HG02970 (cell line): ENCODE measurements around the gene CCNK.

Source experiments
- ATAC-seq: cut with Tn5 transposase; IDR thresholded peaks from one replicate; pipeline ENCODE4 v1.9.1; 2021; ENCODE audit warnings: mild to moderate bottlenecking, moderate library complexity, moderate number of reproducible peaks; ENCODE audit not compliant: unreplicated experiment, low FRiP score

CCNK gene

DNA sequence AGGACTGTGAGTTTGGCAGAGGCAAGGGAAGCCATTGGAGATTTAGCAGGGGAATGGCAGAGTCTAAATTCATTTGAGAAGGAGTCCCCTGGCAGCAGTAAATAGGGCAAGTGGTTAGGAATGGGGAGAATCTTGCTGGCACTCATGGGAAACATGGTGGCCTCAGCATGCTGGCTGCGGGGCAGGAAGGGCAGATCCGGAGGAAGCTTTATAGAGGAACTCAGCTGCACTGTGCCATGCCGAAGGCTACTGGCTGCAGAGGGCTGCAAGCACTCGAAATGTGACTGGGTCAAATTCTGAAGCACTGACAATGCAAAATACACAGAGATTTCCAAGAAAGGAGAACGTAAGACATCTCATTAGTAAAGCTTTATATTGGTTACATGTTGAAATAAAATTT lies 23.9 kb downstream of the CCNK start:
- ATAC-seq: no peak

- ATAC-seq: no peak
These were observed 25.1 kb downstream of the CCNK start for GRCh38 chr14:99506276-99506675.

DNA sequence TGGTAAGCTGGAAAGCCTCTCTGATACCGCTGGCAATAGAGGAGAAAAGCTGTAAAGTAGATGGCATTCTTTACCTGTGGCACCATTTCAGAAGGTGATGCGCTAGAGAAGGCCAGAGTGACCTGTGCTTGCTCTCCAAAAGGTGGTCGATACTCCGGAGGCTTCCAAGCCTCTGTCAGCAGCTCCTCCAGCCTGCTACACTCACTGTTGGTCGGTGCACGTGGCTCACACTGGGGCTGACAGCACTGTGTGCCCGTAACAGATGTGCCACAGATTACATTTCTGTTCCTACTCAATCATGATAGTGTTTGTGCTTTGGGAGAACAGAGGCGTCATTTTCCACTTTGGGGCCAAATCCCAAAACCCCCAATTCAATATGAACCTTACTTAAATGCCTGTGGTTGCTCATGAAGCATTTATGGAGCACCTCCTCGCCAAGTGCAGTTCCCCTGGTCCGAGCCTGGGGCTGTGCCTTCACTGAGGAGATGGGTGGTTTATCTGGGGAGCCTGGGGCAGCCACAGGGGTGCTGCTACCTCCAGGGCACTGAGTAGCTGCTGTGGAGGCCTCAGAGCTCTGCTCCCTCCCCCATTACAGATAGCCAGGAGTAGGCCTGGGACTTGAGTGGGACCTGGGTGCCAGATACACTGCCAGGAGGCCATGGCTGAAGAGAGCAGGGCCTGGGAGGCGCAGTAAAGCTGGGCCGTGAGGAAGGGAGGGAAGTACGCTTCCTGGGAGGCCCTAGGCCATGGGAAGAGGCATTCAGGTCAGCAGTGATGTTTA lies 26.8 kb downstream of the CCNK start:
- no peak for ATAC-seq

DNA sequence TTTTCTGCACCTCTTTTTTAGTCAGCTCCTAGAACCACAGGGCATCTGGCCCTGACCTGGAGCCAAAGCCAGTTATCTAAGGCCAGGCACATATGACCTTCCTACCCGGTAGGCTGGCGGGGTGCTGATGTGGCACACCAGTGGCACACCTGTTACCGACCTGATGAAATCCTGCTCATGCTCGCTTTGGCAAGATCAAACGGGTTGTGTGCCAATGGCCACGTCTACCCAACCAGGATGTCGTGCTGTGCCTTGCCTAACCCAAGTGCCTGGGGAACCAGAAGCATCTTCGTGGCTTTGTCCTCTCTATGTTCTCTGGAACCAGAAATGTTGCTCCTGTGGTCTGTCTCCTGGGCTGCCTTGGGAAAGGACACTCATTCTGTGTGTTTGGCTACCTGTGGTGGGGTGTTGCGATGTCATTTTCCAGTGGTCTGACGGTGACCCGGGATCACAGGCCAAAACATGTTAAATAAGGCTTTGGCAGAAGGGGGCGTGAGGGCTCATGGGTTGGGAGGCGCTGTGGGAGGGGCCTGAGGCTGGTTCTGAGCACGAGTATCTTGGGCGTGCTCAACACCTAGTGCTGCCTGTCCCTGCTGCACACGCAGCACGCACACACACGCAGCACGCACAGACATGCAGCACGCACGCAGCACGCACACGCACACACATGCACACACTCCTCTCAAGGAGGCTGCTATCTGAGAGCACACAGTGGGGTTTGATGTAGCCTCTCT lies 27.9 kb downstream of the CCNK start:
- no peak for ATAC-seq

DNA sequence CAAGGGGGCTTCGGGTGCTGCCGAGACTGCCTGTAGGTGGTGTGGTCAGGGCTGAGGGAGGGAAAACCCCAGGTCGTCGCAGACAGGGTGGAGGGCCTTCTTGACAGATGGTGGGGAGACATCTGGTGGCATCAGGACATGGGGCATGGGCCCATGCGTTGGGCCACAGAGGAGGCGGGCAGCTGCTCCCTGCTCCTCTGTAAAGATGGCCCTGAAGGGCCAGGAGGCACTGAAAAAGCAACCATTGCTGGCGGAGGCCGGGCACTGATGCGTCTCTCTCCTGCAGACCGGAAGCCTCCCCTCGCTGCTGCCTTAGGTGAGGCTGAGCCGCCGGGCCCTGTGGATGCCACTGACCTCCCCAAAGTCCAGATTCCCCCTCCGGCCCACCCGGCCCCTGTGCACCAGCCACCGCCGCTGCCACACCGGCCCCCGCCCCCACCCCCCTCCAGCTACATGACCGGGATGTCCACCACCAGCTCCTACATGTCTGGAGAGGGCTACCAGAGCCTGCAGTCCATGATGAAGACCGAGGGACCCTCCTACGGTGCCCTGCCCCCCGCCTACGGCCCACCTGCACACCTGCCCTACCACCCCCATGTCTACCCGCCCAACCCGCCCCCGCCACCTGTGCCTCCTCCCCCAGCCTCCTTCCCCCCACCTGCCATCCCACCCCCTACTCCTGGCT lies 28.8 kb downstream of the CCNK start:
- ATAC-seq: no peak

DNA sequence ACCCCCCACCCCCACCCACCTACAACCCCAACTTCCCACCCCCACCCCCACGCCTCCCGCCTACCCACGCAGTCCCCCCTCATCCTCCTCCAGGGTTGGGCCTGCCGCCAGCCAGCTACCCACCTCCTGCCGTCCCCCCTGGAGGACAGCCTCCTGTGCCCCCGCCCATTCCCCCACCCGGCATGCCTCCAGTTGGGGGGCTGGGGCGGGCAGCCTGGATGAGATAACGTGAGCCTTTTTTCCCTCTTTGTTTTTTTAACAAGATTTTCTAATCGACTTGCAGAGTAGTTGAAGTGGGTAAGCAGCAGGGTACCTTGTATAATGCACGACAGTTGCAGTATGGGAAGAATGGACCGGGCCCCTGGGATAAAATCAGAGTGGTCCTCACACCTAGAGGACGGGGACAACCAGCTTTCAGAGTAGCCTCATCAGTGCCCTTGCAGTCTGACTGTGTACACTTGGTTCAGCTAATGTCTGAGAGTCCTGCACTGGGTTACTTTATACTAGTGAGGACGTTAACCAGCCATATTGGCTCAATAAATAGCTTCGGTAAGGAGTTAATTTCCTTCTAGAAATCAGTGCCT lies 29.4 kb downstream of the CCNK start:
- ATAC-seq: no peak

DNA sequence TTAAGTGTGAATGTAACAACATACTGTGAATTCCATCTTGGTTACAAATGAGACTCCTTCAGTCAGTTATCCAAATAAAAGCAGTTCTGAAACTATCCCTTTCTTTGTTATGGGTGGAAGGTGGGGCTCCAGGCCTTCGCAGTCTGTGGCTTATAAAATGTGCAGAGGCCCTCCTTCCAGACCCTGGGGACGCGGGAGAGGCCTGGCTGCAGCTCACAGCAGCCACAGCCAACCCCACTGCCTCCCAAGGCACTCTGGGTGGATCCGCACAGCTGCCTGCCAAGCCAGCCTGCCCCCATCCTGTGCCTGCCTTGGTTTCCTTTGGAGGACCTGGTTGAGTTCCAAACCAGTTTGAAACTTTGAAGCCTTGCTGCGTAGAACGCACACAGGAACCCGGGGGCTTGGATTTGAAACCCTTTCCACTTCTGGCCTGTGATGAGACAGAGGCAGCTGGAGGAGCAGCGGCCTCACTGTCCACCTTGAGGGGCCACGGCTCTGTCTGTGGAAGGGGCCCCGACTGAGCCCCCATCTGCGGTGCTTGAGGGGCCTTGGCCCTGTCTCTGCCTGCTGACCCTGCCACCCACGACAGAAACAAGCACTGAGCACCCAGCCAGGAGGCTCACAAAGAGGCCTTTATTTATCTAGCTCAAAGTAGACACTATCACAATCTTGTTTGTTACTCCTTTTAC lies 30.4 kb downstream of the CCNK start:
- ATAC-seq: no peak

DNA sequence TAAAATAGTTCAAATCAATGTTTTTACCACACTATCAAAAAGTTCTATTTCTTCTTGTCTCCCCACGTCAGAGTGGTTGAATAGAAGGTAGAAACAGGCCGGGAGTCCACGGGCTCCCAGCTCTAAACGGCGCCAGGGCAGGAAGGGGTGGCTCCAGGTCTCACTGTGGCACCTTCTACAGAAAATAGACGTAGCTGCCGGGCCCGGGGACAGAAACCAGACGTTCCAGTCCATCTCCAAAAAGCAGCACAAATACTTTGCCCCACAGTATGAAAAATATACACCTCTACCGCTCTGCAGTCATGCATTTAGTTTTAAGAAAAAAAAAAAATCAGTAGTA lies 30.9 kb downstream of the CCNK start:
- ATAC-seq: no peak

- no peak for ATAC-seq
These were observed 31.5 kb downstream of the CCNK start for GRCh38 chr14:99512571-99513182.

- no peak for ATAC-seq
These were observed 32.0 kb downstream of the CCNK start for GRCh38 chr14:99513183-99513694.

- no peak for ATAC-seq
These were observed 32.8 kb downstream of the CCNK start for GRCh38 chr14:99513946-99514551.

- no peak for ATAC-seq
These were observed 33.5 kb downstream of the CCNK start for GRCh38 chr14:99514552-99515300.

DNA sequence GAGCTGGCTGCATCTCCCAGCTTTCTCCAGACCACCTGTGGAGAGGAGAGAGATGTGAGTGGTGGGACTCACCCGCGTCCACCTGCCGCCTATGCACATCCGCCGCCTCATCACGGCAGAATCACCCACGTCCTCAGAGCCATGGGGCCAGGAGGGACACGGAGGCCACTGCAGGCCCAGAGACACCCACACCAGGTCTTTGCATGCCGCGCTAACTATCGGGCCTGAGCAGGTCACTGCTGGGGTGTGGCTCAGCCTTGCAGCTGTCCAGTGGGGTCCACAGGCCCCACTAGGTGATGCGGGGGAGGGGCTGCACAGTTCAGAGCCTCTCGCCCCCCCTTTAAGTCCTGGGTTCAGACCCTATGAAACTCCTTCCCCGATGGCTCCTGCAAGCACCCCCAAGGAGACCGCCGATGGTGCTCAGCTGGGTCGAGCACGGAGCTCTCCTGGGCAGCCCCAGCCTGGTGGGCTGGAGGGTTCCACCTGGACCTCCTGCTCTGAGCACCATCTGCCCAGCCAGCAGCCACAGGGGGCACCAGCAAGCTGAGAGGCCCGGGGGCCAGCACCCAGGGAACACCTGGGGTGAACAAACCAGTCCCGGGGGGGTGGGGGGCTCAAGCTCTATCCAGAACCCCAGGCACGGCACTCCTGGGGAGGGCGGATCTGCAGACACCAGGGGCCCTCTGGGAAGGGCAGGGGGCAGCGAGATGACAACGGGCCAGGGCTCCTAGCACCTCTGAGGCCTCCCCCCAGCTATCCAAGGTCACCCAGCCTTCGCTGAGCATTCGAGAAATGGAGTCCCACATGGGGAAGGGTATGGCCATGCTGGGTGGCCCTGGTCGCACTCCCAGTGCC lies 34.3 kb downstream of the CCNK start:
- no peak for ATAC-seq

DNA sequence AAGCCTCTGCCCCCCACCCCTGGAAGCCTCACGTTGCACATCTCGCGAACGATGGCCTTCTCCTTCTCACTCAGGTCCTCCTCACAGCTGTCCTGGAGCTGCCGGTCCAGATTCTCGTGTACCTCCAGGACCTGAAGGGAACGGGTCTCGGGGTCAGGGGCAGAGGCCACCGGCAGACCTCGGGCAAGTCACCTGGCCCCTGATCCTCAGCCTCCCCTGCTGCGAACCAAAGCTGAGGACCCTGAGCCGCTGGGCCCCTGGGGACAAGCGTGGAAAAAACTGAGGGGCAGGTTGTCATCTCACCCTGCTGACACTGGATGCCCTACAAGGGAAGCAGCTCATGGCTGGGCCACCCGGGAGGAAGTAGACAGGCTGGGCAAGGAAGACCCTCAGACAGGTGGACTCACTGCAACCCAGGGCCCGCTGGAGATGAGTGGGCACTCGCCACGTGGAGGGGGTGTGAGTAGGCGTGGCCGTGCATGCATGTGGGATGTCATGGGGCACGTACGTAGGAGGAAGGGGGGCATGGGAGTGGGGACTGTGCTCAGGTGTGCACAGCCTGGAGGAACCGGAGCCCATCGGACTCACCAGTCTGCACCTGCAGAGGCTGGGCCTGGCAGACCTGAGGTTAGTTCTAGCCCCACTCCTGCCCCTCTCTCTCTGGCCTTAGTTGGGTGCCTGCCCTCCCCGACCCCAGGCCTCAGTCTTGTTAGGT lies 35.1 kb downstream of the CCNK start:
- no peak for ATAC-seq

DNA sequence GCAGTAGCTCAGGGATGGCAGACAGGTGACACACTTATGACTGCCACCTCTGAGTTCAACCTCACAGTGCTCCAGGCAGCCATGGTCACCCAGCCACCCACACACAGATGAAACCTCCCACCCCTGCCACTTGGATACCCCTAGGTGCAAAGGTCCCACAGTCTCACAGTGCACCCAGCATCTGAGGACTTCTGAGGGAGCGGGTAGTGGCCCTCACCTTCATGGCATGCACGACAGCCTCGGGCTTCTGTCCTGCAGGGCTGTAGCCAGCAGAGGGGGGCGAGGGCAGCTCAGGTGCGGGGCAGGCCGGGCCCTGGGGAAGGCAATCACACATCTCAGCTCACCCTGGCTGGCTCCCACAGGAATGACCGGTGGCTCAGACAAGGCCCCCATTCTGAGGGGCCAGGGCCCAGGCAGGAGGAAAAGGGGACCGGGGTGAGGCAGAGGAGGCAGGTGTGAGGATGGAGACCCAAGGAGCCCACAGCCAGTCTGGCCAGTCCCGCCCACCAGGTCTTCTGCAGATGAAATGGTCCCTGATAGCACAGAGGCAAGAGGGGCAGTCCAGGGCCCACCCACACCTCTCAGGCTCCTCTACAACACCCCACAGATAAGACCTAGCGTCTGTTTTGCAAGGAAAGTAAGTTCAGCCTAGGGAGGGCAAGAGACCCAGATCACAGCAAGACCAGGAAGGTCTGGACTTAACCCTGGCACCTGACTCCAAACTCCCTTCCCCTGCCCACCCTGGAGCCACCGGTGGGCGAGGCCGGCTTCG lies 35.8 kb downstream of the CCNK start:
- ATAC-seq: no peak

DNA sequence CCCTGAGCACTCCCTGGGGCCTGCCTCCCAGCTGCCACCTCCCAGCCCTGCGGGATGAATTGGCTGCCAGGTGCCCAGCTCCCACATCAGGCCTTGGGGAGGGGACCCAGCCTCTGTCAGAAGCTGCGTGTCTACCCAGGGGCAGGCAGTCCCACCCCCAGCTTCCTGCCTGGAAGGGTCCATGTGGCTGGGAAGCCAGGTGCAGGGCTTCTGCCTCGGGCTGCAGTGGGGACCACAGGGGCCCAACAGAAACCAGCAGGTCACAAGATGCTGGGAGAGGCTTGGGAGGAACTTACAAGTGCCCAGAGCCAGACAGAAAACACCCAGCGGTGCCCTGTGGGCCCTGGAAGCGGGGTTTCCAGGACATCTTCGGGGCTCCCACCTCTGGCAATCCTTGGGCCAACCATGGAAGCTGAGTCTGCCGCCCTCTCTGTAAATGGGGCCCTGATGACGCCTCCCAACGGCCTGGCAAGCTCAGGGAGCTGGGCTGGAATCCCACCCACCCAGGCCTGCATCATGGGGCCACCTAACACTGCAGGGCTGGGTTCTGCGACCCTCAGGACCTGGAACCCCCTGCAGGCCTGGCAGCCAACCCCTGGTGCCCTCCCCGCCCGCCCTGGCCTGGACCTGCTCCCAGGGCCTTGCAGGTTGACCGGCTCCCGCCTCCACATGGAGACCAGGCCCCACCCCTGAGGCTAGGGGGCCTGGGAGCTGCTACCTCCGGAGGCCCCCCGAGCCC lies 36.6 kb downstream of the CCNK start:
- no peak for ATAC-seq
